ENCODE measurements around the gene ADRA2B. TPM values are rescaled to one million over a fixed set of nuclear protein-coding genes. Genes with fewer than 3 reads are reported as not detected.

ADRA2B gene
- total RNA-seq, 1 donor from 2014 or later: not detected

DNA sequence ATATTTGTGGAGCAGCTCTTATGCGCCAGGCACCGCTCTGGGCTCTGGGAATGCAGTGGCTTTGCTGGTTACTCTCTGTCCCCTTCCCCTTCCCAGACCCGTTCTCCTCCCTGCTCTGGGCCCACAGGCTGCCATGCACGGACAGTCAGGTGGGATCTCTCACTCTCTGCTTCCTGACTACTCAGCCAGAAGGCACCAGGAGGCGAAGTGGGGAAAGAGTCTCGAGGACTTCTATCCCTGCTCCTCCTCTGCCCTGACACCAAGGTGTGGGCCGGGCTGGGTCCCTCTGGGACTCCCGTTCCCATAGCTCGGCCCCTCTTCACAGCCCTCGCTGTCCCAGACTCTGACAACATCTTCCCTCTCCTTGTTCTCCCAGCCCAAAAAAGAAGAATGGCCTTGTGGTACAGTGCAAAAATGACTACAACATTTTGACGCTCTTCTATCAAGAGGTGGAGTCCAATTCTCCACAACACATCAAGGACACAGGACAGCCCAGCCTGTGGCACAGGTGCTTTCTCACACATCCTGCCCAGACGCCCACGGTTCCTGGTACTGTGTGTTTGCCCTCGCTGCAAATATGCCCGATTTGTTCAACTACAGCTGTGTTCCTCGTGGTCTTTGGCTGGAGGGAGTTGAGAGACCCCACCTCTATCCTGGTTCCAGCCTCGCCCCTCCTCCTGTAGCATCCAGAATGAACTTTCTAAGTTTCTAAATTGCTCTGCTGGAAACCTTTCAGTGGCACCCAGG lies 42.9 kb upstream of the ADRA2B start:
- DNase-seq (ENCODE audit: low read depth): no peak
- Histone ChIP-seq H3K27me3 (ENCODE audit: control insufficient read depth, insufficient read depth, low read length) (no peaks in the 10 kb centered on the region), H3K36me3 (ENCODE audit: control insufficient read depth, insufficient read depth, low read length) (no peaks in the 10 kb centered on the region), H3K4me3 (ENCODE audit: low read depth, low read length) (no peak overlapping the region)
- TF ChIP-seq, protein P1, sequence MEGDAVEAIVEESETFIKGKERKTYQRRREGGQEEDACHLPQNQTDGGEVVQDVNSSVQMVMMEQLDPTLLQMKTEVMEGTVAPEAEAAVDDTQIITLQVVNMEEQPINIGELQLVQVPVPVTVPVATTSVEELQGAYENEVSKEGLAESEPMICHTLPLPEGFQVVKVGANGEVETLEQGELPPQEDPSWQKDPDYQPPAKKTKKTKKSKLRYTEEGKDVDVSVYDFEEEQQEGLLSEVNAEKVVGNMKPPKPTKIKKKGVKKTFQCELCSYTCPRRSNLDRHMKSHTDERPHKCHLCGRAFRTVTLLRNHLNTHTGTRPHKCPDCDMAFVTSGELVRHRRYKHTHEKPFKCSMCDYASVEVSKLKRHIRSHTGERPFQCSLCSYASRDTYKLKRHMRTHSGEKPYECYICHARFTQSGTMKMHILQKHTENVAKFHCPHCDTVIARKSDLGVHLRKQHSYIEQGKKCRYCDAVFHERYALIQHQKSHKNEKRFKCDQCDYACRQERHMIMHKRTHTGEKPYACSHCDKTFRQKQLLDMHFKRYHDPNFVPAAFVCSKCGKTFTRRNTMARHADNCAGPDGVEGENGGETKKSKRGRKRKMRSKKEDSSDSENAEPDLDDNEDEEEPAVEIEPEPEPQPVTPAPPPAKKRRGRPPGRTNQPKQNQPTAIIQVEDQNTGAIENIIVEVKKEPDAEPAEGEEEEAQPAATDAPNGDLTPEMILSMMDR (IDR thresholded peaks at IDR 0.05; ENCODE audit: insufficient read depth, low read length, severe bottlenecking): no peak
- FAIRE-seq: no peak

DNA sequence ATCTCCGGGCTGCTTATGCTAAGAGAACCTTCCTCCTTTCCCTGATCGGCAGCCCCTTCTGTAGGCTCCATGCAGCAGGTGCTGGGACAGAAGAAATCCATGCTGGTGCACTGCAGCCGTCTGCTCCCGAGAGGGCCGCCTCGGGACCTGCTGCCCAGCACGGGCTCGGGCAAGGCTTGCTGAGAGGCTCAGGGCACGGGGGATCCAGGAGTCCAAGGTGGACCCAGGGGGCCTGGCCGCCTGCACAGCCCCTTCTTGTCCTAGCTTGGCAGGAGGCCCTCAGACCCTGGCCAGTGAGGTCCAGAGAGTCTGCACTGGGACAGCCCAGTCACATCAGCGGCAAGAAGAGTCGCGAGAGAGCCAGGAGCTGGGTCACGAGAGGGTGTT lies 42.2 kb upstream of the ADRA2B start:
- Histone ChIP-seq H3K4me3 (ENCODE audit: low read depth, low read length) (no peak overlapping the region), H3K36me3 (ENCODE audit: control insufficient read depth, insufficient read depth, low read length) (no peaks in the 10 kb centered on the region), H3K27me3 (ENCODE audit: control insufficient read depth, insufficient read depth, low read length) (no peaks in the 10 kb centered on the region)
- TF ChIP-seq, protein P1 (IDR thresholded peaks at IDR 0.05; ENCODE audit: insufficient read depth, low read length, severe bottlenecking): no peak
- FAIRE-seq (no peak), DNase-seq (ENCODE audit: low read depth) (no peak)

DNA sequence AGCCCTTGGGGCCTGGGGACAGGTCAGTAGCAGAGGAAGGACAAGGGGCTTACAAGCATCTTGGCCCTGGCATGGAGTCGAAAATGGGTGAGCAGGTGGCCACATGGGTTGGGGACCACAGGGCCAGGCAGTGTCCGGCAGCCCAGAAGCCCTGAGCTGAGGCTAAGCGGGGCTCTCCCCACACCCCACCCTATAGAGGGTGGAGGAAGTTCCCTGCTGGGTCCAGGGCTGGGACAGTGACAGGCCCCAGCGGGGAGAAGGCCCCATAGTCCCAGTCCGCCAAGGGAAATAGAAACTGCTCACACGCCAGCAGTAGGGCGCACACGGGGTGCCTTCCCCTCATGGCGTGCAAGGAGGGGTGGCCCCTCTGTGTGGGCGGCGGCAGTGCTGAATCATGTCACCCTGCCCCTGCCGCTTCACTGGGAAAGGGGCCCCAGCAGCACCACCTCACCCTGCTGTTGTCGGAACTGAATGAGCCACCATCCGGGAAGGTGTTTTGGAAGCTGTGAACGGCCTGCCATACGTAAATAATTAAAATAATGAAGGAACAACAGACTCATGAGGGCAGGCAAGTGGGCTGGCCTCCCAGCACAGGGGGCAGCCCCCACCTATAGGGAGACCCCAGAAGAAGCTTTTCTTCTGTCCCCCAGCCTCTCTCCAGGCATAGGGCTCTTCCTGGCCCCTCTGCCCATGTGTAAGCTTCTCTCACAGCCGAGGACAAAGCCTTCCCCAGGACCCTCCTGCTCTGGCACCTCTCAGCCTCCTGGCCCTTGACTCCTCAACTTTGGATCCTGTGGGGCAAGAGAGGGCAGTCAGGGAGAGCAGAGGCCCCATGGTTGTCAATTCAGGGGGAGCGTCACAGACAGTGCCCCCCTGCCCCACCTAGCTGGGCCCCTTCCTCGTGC lies 41.5 kb upstream of the ADRA2B start:
- FAIRE-seq: no peak
- no peak overlapping the region for H3K4me3 ChIP-seq (ENCODE audit: low read depth, low read length)
- DNase-seq (ENCODE audit: low read depth): no peak
- no peaks in the 10 kb centered on the region for H3K36me3 ChIP-seq (ENCODE audit: control insufficient read depth, insufficient read depth, low read length)
- H3K27me3 ChIP-seq (ENCODE audit: control insufficient read depth, insufficient read depth, low read length): no peaks in the 10 kb centered on the region
- TF ChIP-seq, protein P1 (IDR thresholded peaks at IDR 0.05; ENCODE audit: insufficient read depth, low read length, severe bottlenecking): no peak

DNA sequence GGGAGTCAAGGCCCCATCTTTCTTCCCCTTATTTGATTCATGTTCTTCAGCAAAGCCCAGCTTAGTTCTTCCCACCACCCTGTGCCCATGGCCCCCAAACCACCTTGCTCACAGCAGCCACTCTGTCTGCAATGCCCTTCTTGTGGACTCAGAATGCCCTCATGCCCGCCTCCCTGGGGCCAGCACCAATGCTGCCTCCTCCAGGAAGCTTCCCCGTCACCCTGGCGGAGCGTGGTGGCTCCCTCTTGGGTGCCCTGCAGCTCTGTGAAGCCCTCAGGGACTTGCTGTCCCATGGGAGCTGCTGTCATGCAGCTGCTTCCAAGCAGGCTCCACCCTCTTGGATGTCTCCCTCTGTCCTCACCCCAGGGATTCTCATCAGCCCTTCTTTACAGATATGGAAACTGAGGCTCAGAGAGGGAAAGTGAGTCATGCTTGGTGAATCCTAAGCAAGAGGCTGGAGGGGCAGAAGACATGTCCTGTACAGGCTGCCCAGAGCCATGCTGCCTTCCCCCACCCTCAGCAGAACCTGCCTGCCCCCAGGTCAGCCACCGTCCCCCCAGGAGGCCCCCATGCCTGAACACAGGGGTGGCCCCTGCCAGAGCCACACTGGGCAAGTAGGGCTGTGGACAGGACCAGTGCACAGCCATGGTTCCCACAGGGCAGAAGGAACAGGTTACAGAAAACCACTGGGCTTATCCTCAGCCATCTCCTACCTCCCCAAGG lies 40.7 kb upstream of the ADRA2B start:
- DNase-seq (ENCODE audit: low read depth): no peak
- H3K36me3 ChIP-seq (ENCODE audit: control insufficient read depth, insufficient read depth, low read length): no peaks in the 10 kb centered on the region
- no peak for FAIRE-seq
- no peaks in the 10 kb centered on the region for H3K27me3 ChIP-seq (ENCODE audit: control insufficient read depth, insufficient read depth, low read length)
- TF ChIP-seq, protein P1 (IDR thresholded peaks at IDR 0.05; ENCODE audit: insufficient read depth, low read length, severe bottlenecking): no peak
- H3K4me3 ChIP-seq (ENCODE audit: low read depth, low read length): no peak overlapping the region

DNA sequence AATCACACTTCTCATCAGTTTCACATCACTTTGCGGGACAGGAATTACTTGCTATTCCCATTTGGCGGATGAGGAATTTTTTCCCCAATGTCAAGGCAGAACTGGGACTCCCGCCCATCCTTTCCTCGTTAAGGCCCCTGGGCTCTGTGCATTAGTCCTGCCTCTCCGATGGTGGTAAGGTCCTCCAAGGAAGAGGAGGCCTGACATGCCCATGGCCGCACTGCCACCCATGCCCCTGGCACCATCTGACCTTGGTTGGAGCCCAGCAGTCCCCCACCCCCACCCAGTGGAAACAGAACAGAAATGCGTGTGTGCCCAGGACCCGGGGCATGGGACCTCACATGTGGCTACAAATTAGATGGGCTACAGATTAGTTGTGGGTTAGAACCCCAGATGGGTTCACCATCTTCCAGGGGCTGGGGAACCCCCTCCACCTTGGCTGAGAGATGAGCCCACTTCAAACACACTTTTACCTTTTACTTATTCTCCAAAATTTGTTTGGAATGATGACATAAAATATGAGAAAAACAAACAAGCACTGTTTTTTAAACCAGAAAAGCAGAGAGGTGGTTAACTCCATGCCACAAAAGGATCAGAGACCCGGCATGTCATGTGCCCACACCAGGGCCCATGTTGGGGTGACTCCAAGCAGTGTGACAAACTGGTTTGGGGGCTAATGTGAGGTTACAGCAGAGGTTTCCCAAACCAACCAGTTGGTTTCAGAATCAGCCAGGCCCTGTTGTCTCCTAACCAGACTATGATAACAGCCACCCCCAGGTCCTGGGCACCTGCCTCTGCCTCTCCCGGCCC lies 39.8 kb upstream of the ADRA2B start:
- no peaks in the 10 kb centered on the region for H3K36me3 ChIP-seq (ENCODE audit: control insufficient read depth, insufficient read depth, low read length)
- H3K4me3 ChIP-seq (ENCODE audit: low read depth, low read length): no peak overlapping the region
- FAIRE-seq (no peak), DNase-seq (ENCODE audit: low read depth) (no peak)
- H3K27me3 ChIP-seq (ENCODE audit: control insufficient read depth, insufficient read depth, low read length): no peaks in the 10 kb centered on the region
- TF ChIP-seq, protein P1 (IDR thresholded peaks at IDR 0.05; ENCODE audit: insufficient read depth, low read length, severe bottlenecking): no peak

Measured in bronchial epithelial cell (primary cell).